Measurements from ENCODE around the gene AOPEP. TPM values are rescaled to one million over a fixed set of nuclear protein-coding genes. Genes with fewer than 3 reads are reported as not detected.

The AOPEP gene
- total and polyA plus RNA-seq, 2 of the 13 experiments (the other 11 are each of a cell fraction or from before 2014, with no cell fraction given): 22.2 to 41.6 TPM

GRCh38 chr9:95024097-95024671 lies 297.7 kb downstream of the AOPEP start (continued):
- TF ChIP-seq E2F2 (CRISPR knock-in tag; IDR thresholded peaks at IDR 0.05; ENCODE audit: borderline replicate concordance) (no peak), LBX2 (CRISPR knock-in tag; IDR thresholded peaks at IDR 0.05; ENCODE audit: borderline replicate concordance) (no peak), ZBTB49 (CRISPR knock-in tag; IDR thresholded peaks at IDR 0.05; ENCODE audit: borderline replicate concordance) (no peak), STAT6 (CRISPR knock-in tag; IDR thresholded peaks at IDR 0.05; ENCODE audit: borderline replicate concordance) (no peak), ZNF766 (CRISPR knock-in tag; IDR thresholded peaks at IDR 0.05; ENCODE audit: borderline replicate concordance) (no peak), POLR2AphosphoS5 (IDR thresholded peaks at IDR 0.05; ENCODE audit: low read depth, low read length) (peak; percentile 60), ZNF367 (CRISPR knock-in tag; IDR thresholded peaks at IDR 0.05; ENCODE audit: borderline replicate concordance) (no peak), ZFX (CRISPR knock-in tag; IDR thresholded peaks at IDR 0.05; ENCODE audit: low read depth) (peak; percentile 81), ASH2L (IDR thresholded peaks at IDR 0.05; ENCODE audit: insufficient read length, low read depth, low read length) (no peak), KAT2B (IDR thresholded peaks at IDR 0.05; ENCODE audit: borderline replicate concordance, low read depth, low read length) (no peak), KDM5A (IDR thresholded peaks at IDR 0.05; ENCODE audit: borderline replicate concordance, low read length) (no peak; the same call in 1 of the 2 replicates), HNRNPL (IDR thresholded peaks at IDR 0.05; ENCODE audit: low read depth, low read length) (no peak), ZFAT (CRISPR knock-in tag; conservative IDR thresholded peaks at IDR 0.05) (no peak), ZNF326 (CRISPR knock-in tag; IDR thresholded peaks at IDR 0.05; ENCODE audit: borderline replicate concordance) (no peak), UBTF (CRISPR knock-in tag; IDR thresholded peaks at IDR 0.05) (no peak), ZNF124 (CRISPR knock-in tag; IDR thresholded peaks at IDR 0.05) (0 out of 2 replicates have a peak, but pooled peaks have one; percentile 61), MED8 (CRISPR knock-in tag; IDR thresholded peaks at IDR 0.05; ENCODE audit: insufficient replicate concordance) (no peak), HOXA3 (CRISPR knock-in tag; IDR thresholded peaks at IDR 0.05) (peak; percentile 85), CCDC6 (CRISPR knock-in tag; IDR thresholded peaks at IDR 0.05) (no peak), ZNF724P (CRISPR knock-in tag; IDR thresholded peaks at IDR 0.05; ENCODE audit: borderline replicate concordance) (no peak), ZSCAN21 (CRISPR knock-in tag; IDR thresholded peaks at IDR 0.05; ENCODE audit: borderline replicate concordance) (no peak)
